ENCODE measurements around the gene OR56A5.

OR56A5 gene

GRCh38 chr11:5933116-5933515 lies 35.2 kb downstream of the OR56A5 start:
- TF ChIP-seq CTCF (conservative IDR thresholded peaks at IDR 0.05; ENCODE audit: low read depth, low read length): no peak
- no peak overlapping the region for H3K4me3 ChIP-seq (ENCODE audit: low read length)
- no peak for DNase-seq (ENCODE audit: low read depth)

GRCh38 chr11:5932671-5933070 lies 35.6 kb downstream of the OR56A5 start:
- H3K4me3 ChIP-seq (ENCODE audit: low read length): no peak overlapping the region
- TF ChIP-seq CTCF (conservative IDR thresholded peaks at IDR 0.05; ENCODE audit: low read depth, low read length): no peak
- no peak for DNase-seq (ENCODE audit: low read depth)

- no peak for DNase-seq (ENCODE audit: low read depth)
- H3K4me3 ChIP-seq (ENCODE audit: low read length): no peak overlapping the region
- no peak for TF ChIP-seq CTCF (conservative IDR thresholded peaks at IDR 0.05; ENCODE audit: low read depth, low read length)
Measured at GRCh38 chr11:5931061-5931460, 37.2 kb downstream of the OR56A5 start.

- DNase-seq (ENCODE audit: low read depth): no peak
- TF ChIP-seq CTCF (conservative IDR thresholded peaks at IDR 0.05; ENCODE audit: low read depth, low read length): no peak
- no peak overlapping the region for H3K4me3 ChIP-seq (ENCODE audit: low read length)
Measured at GRCh38 chr11:5930614-5931013, 37.7 kb downstream of the OR56A5 start.

- DNase-seq (ENCODE audit: low read depth): no peak
- no peak for TF ChIP-seq CTCF (conservative IDR thresholded peaks at IDR 0.05; ENCODE audit: low read depth, low read length)
- no peak overlapping the region for H3K4me3 ChIP-seq (ENCODE audit: low read length)
Measured at GRCh38 chr11:5929571-5930368, 38.5 kb downstream of the OR56A5 start.

GRCh38 chr11:5928811-5929210 lies 39.5 kb downstream of the OR56A5 start:
- TF ChIP-seq CTCF (conservative IDR thresholded peaks at IDR 0.05; ENCODE audit: low read depth, low read length): no peak
- DNase-seq (ENCODE audit: low read depth): no peak
- H3K4me3 ChIP-seq (ENCODE audit: low read length): no peak overlapping the region

GRCh38 chr11:5928271-5928670 lies 40.0 kb downstream of the OR56A5 start:
- no peak for DNase-seq (ENCODE audit: low read depth)
- H3K4me3 ChIP-seq (ENCODE audit: low read length): no peak overlapping the region
- TF ChIP-seq CTCF (conservative IDR thresholded peaks at IDR 0.05; ENCODE audit: low read depth, low read length): no peak
